Activated CD4-positive, alpha-beta T cell treated with anti-CD3 and anti-CD28 coated beads for 36 hours (primary cell): ENCODE measurements around the gene CACNB3. TPM values are rescaled to one million over a fixed set of nuclear protein-coding genes. Genes with fewer than 3 reads are reported as not detected.
"Not testable (repeated sequence)": the region's sequence is repeated elsewhere in the genome, so short reads cannot be mapped to it uniquely, and the experiment has no call there.

Source experiments
- ATAC-seq: fragments of 200-7000 bp; cut with Tn5 transposase; one replicate; pipeline ENCODE4 v1.10.0; 2021; ENCODE audit warnings: mild to moderate bottlenecking, moderate library complexity
- CTCF ChIA-PET: fragments of 350-600 bp; sonication (Branson Sonifier 250); formaldehyde crosslinking; loops from one replicate; lab custom pipeline; 2021; ENCODE audit warnings: antibody characterized with exemption; lab: Charles Lee
- POLR2A ChIA-PET: fragments of 350-600 bp; sonication (Branson Sonifier 250); formaldehyde crosslinking; loops from one replicate; lab custom pipeline; 2021; ENCODE audit warnings: antibody characterized with exemption, inconsistent platforms; lab: Charles Lee
- DNase-seq: peaks from one replicate; pipeline ENCODE4 v3.0.0-alpha.2; 2020
- H3K27ac Mint-ChIP-seq: one replicate; pipeline ENCODE4 v1.8.0; 2021; ENCODE audit warnings: mixed read lengths
- H3K27me3 Mint-ChIP-seq: one replicate; pipeline ENCODE4 v1.8.0; 2021; ENCODE audit warnings: mixed read lengths
- H3K36me3 Mint-ChIP-seq: one replicate; pipeline ENCODE4 v1.8.0; 2021; ENCODE audit warnings: low read depth, mixed read lengths
- H3K4me1 Mint-ChIP-seq: one replicate; pipeline ENCODE4 v1.8.0; 2021; ENCODE audit warnings: mixed read lengths
- H3K4me3 Mint-ChIP-seq: one replicate; pipeline ENCODE4 v1.8.0; 2021; ENCODE audit warnings: mild to moderate bottlenecking, moderate library complexity, mixed read lengths
- H3K9me3 Mint-ChIP-seq: one replicate; pipeline ENCODE4 v1.8.0; 2021; ENCODE audit warnings: low read depth, mixed read lengths
- intact Hi-C, 2 experiments: fragments of 100-400 bp; cut with DNase I in 1 of 2; cut with micrococcal nuclease in 1 of 2; formaldehyde crosslinking; loops; one replicate each; pipeline versions ENCODE4 v1.14.2 to v1.15.1; 2022 to 2024; cut with DNase I, micrococcal nuclease
- total RNA-seq, 2 experiments: library from RNA; stranded (reverse); gene quantifications; one replicate each; pipeline ENCODE4 v1.2.3, GENCODE V29; 2021

The CACNB3 gene
- total RNA-seq, 2 experiments from 2014 or later = 11.5 to 16.1 TPM

GRCh38 chr12:48832321-48833060 is 14.2 kb downstream of the CACNB3 start:
- ChIA-PET POLR2A (no interaction called here), CTCF (interaction anchor here (0.8 to 1.2 kb wide), 3 partner anchors 13 to 945 kb away, joined by 3 to 4 read pairs (median 4); a partner anchor contains a TSS)
- H3K9me3 Mint-ChIP-seq = no peaks in the 10 kb centered on the region
- peaks cover 65% of the 10 kb centered on the region for H3K36me3 Mint-ChIP-seq
- DNase-seq = no peak
- H3K27ac Mint-ChIP-seq = no peak overlapping the region
- H3K4me3 Mint-ChIP-seq = no peak overlapping the region
- no peaks in the 10 kb centered on the region for H3K4me1 Mint-ChIP-seq
- intact Hi-C loops = no loop called here
- no peaks in the 10 kb centered on the region for H3K27me3 Mint-ChIP-seq
- ATAC-seq = no peak

GRCh38 chr12:48838048-48838447 is 19.8 kb downstream of the CACNB3 start:
- ATAC-seq (no peak), DNase-seq (no peak)
- ChIA-PET CTCF (no interaction called here), POLR2A (no interaction called here)
- no peaks in the 10 kb centered on the region for H3K9me3 Mint-ChIP-seq
- no peaks in the 10 kb centered on the region for H3K4me1 Mint-ChIP-seq
- H3K27ac Mint-ChIP-seq = no peak overlapping the region
- no peak overlapping the region for H3K4me3 Mint-ChIP-seq
- no peaks in the 10 kb centered on the region for H3K27me3 Mint-ChIP-seq
- peaks cover 50% of the 10 kb centered on the region for H3K36me3 Mint-ChIP-seq
- intact Hi-C loops = no loop called here

- DNase-seq, H3K27me3 Mint-ChIP-seq, H3K4me3 Mint-ChIP-seq, CTCF ChIA-PET, H3K27ac Mint-ChIP-seq, H3K4me1 Mint-ChIP-seq, H3K9me3 Mint-ChIP-seq, intact Hi-C loops, ATAC-seq, POLR2A ChIA-PET: not testable (repeated sequence)
- H3K36me3 Mint-ChIP-seq = peaks cover 42% of the 10 kb centered on the region
Observed at GRCh38 chr12:48842021-48842420, 23.7 kb downstream of the CACNB3 start.

- H3K4me3 Mint-ChIP-seq = peak within 1 kb of the TSS; percentile 96
- DNase-seq (peak; percentile 96), ATAC-seq (peak; percentile 97)
- POLR2A ChIA-PET = interaction anchor here (0.6 to 2.2 kb wide), 12 partner anchors 14 to 413 kb away, joined by 3 to 14 read pairs (median 4); partner anchors contain the start of genes DDN, FKBP11, RND1 and TUBA1B
- H3K27ac Mint-ChIP-seq = peak within 1 kb of the TSS; percentile 99
- H3K36me3 Mint-ChIP-seq = peaks cover 23% of the 10 kb centered on the region
- no peaks in the 10 kb centered on the region for H3K9me3 Mint-ChIP-seq
- intact Hi-C loops = loop anchor here (1.0 to 5.0 kb wide), 16 partner anchors 13 to 695 kb away; partner anchors contain the start of genes CCNT1 (in 2 of the 2), FKBP11 (in 2 of the 2), ARF3 (in 1 of the 2) and ASB8 (in 1 of the 2)
- CTCF ChIA-PET = interaction anchor here (0.6 to 5.5 kb wide), 41 partner anchors 10 to 980 kb away, joined by 3 to 152 read pairs (median 7); partner anchors contain the start of genes ARF3, CACNB3, DDN and FKBP11
- H3K4me1 Mint-ChIP-seq = peaks cover 30% of the 10 kb centered on the region
- H3K27me3 Mint-ChIP-seq = no peaks in the 10 kb centered on the region
Observed at GRCh38 chr12:48851883-48852733, 33.8 kb downstream of the CACNB3 start, which contains the start of gene DDX23. DDX23 (minus strand) TSS chr12:48852163; CDS start chr12:48845782, 6,381 bp downstream.

GRCh38 chr12:48852734-48853688 is 34.7 kb downstream of the CACNB3 start:
- H3K9me3 Mint-ChIP-seq = no peaks in the 10 kb centered on the region
- no peaks in the 10 kb centered on the region for H3K27me3 Mint-ChIP-seq
- H3K4me3 Mint-ChIP-seq = peak overlapping the region; percentile 96
- POLR2A ChIA-PET = interaction anchor here (0.6 to 2.2 kb wide), 7 partner anchors 13 to 234 kb away, joined by 3 to 14 read pairs (median 4); partner anchors contain the start of genes ARF3, FKBP11 and RND1
- peak; percentile 28 for ATAC-seq
- H3K4me1 Mint-ChIP-seq = peaks cover 28% of the 10 kb centered on the region
- peaks cover 23% of the 10 kb centered on the region for H3K36me3 Mint-ChIP-seq
- DNase-seq = peak; percentile 94
- intact Hi-C loops = loop anchor here (1.0 to 5.0 kb wide), 20 partner anchors 12 to 696 kb away; partner anchors contain the start of genes CCNT1 (in 2 of the 2), FKBP11 (in 2 of the 2), ARF3 (in 1 of the 2) and ASB8 (in 1 of the 2)
- H3K27ac Mint-ChIP-seq = peak overlapping the region; percentile 99
- CTCF ChIA-PET = interaction anchor here (0.6 to 5.5 kb wide), 61 partner anchors 9 to 994 kb away, joined by 3 to 152 read pairs (median 5); partner anchors contain the start of genes ARF3, CACNB3, DDN and FKBP11

GRCh38 chr12:48854488-48854887 is 36.2 kb downstream of the CACNB3 start:
- ChIA-PET POLR2A (no interaction called here), CTCF (interaction anchor here (0.7 to 5.5 kb wide), 14 partner anchors 12 to 140 kb away, joined by 3 to 152 read pairs (median 24); partner anchors contain the start of genes RND1 and WNT1)
- intact Hi-C loops = loop anchor here in 1 of 2 experiments (5.0 kb wide), 1 partner anchor 143 kb away; the partner anchor contains the start of gene DDN
- Mint-ChIP-seq H3K4me1 (peaks cover 24% of the 10 kb centered on the region), H3K27ac (no peak overlapping the region), H3K36me3 (peaks cover 21% of the 10 kb centered on the region), H3K4me3 (no peak overlapping the region), H3K9me3 (no peaks in the 10 kb centered on the region), H3K27me3 (no peaks in the 10 kb centered on the region)
- no peak for ATAC-seq
- DNase-seq = no peak

- H3K27me3 Mint-ChIP-seq, ATAC-seq, H3K9me3 Mint-ChIP-seq, H3K27ac Mint-ChIP-seq, H3K4me3 Mint-ChIP-seq, POLR2A ChIA-PET, DNase-seq: not testable (repeated sequence)
- CTCF ChIA-PET = interaction anchor here (0.7 to 5.3 kb wide), 6 partner anchors 29 to 140 kb away, joined by 3 to 63 read pairs (median 16); partner anchors contain the start of gene WNT1
- intact Hi-C loops = loop anchor here in 1 of 2 experiments (5.0 kb wide), 1 partner anchor 142 kb away; the partner anchor contains the start of gene DDN
- H3K36me3 Mint-ChIP-seq = peaks cover 16% of the 10 kb centered on the region
- H3K4me1 Mint-ChIP-seq = peaks cover 20% of the 10 kb centered on the region
Observed at GRCh38 chr12:48854932-48855331, 36.6 kb downstream of the CACNB3 start.

- ChIA-PET POLR2A (interaction anchor here (1.5 kb wide), 1 partner anchor 10 kb away, joined by 5 read pairs; the partner anchor contains the start of gene RND1), CTCF (interaction anchor here (0.7 to 2.9 kb wide), 5 partner anchors 9 to 132 kb away, joined by 3 to 20 read pairs (median 3); partner anchors contain the start of genes RND1 and WNT1)
- H3K9me3 Mint-ChIP-seq = no peaks in the 10 kb centered on the region
- no peak for ATAC-seq
- no peaks in the 10 kb centered on the region for H3K27me3 Mint-ChIP-seq
- H3K4me1 Mint-ChIP-seq = peaks cover 12% of the 10 kb centered on the region
- H3K4me3 Mint-ChIP-seq = no peak overlapping the region
- DNase-seq = no peak
- intact Hi-C loops = no loop called here
- no peak overlapping the region for H3K27ac Mint-ChIP-seq
- peaks cover 4% of the 10 kb centered on the region for H3K36me3 Mint-ChIP-seq
Observed at GRCh38 chr12:48856379-48856778, 38.1 kb downstream of the CACNB3 start.

GRCh38 chr12:48857278-48857994 is 39.1 kb downstream of the CACNB3 start:
- POLR2A ChIA-PET = interaction anchor here (1.5 kb wide), 1 partner anchor 9 kb away, joined by 5 read pairs; the partner anchor contains the start of gene RND1

More at GRCh38 chr12:48857278-48857994, 39.1 kb downstream of the CACNB3 start:
- ATAC-seq (no peak), DNase-seq (no peak)
- H3K9me3 Mint-ChIP-seq = no peaks in the 10 kb centered on the region
- intact Hi-C loops = no loop called here
- H3K36me3 Mint-ChIP-seq = peaks cover 2% of the 10 kb centered on the region
- no peak overlapping the region for H3K4me3 Mint-ChIP-seq
- peaks cover 9% of the 10 kb centered on the region for H3K27me3 Mint-ChIP-seq
- CTCF ChIA-PET = interaction anchor here (0.6 to 2.9 kb wide), 3 partner anchors 33 to 1374 kb away, joined by 3 to 20 read pairs (median 3); no protein-coding TSS in a partner anchor
- no peak overlapping the region for H3K27ac Mint-ChIP-seq
- H3K4me1 Mint-ChIP-seq = peaks cover 12% of the 10 kb centered on the region
